H1 (cell line): ENCODE measurements around the gene PTHLH. TPM values are rescaled to one million over a fixed set of nuclear protein-coding genes. Genes with fewer than 3 reads are reported as not detected.

Experiments
- CTCF ChIA-PET: fragments of 300-600 bp; sonication (Branson Sonifier 250); formaldehyde crosslinking; loops from one replicate; lab custom pipeline; 2021; ENCODE audit not compliant: partially characterized antibody; lab: Charles Lee
- POLR2A ChIA-PET: fragments of 300-600 bp; sonication (Branson Sonifier 250); formaldehyde crosslinking; loops from one replicate; lab custom pipeline; 2021; ENCODE audit warnings: inconsistent platforms; ENCODE audit not compliant: partially characterized antibody; lab: Charles Lee
- DNase-seq, 2 experiments: peaks; one replicate each; pipeline versions ENCODE4 v3.0.0 to v3.0.0-alpha.2; 2010 to 2022; ENCODE audit warnings: low spot score in 2 of 2, low read depth in 1 of 2, mixed read lengths in 1 of 2
- FAIRE-seq: peaks from 2 replicates; lab custom pipeline; 2011; peaks lifted over from hg19 to GRCh38; lab: Jason Lieb, UNC
- H2AFZ ChIP-seq: 2 replicates; pipeline ENCODE4 v1.8.1; 2012; ENCODE audit warnings: low read length, inconsistent platforms
- H2AK5ac ChIP-seq: 2 replicates; pipeline ENCODE4 v1.6.1; 2013; ENCODE audit warnings: low read depth, low read length
- H2BK120ac ChIP-seq: replicated peaks from 2 replicates; pipeline ENCODE3; 2013; ENCODE audit warnings: low read depth, low read length, inconsistent platforms
- H2BK12ac ChIP-seq: 2 replicates; pipeline ENCODE4 v1.6.1; 2013; ENCODE audit warnings: low read depth, low read length
- H2BK15ac ChIP-seq: 2 replicates; pipeline ENCODE4 v1.6.1; 2013; ENCODE audit warnings: low read length
- H2BK20ac ChIP-seq: 2 replicates; pipeline ENCODE4 v1.6.1; 2013; ENCODE audit warnings: low read length
- H2BK5ac ChIP-seq: 2 replicates; pipeline ENCODE4 v1.6.1; 2013; ENCODE audit warnings: low read depth, low read length
- H3K14ac ChIP-seq: 2 replicates; pipeline ENCODE4 v1.6.1; 2013; ENCODE audit warnings: inconsistent platforms; ENCODE audit not compliant: insufficient read length
- H3K18ac ChIP-seq: 2 replicates; pipeline ENCODE4 v1.6.1; 2013; ENCODE audit warnings: low read length; ENCODE audit errors: extremely low read depth
- H3K23ac ChIP-seq: 2 replicates; pipeline ENCODE4 v1.6.1; 2013; ENCODE audit warnings: inconsistent platforms; ENCODE audit not compliant: insufficient read length
- H3K23me2 ChIP-seq: 2 replicates; pipeline ENCODE4 v1.6.1; 2013; ENCODE audit warnings: low read depth, low read length
- H3K27ac ChIP-seq: 2 replicates; pipeline ENCODE4 v1.6.1; 2011; ENCODE audit warnings: low read depth, low read length, inconsistent platforms
- H3K27me3 ChIP-seq, 4 experiments: replicated peaks in 1 of 4; 1 replicate in 1 of 4; 2 replicates in 3 of 4; pipeline versions ENCODE4 v1.6.1 to v1.8.1; 2011 to 2013; ENCODE audit warnings: low read length in 3 of 4, mild to moderate bottlenecking in 3 of 4, inconsistent platforms in 2 of 4, mixed read lengths in 2 of 4, moderate library complexity in 1 of 4; ENCODE audit not compliant: control insufficient read depth in 3 of 4, insufficient read depth in 3 of 4; ENCODE audit errors: extremely low read depth in 1 of 4
- H3K36me3 ChIP-seq, 4 experiments: 2 replicates each; pipeline versions ENCODE4 v1.6.1 to v1.8.1; 2011 to 2013; ENCODE audit warnings: mild to moderate bottlenecking in 4 of 4, low read length in 3 of 4, moderate library complexity in 2 of 4, control low read depth in 1 of 4, inconsistent platforms in 1 of 4; ENCODE audit not compliant: insufficient read depth in 4 of 4, control insufficient read depth in 2 of 4
- H3K4ac ChIP-seq: replicated peaks from 2 replicates; pipeline ENCODE3; 2013; ENCODE audit warnings: low read length, low read depth, mixed read lengths, inconsistent platforms; ENCODE audit not compliant: insufficient read length
- H3K4me1 ChIP-seq, 4 experiments: replicated peaks in 1 of 4; 1 replicate in 1 of 4; 2 replicates in 3 of 4; pipeline versions ENCODE4 v1.6.1 to v1.8.1; 2011 to 2013; ENCODE audit warnings: low read length in 3 of 4, inconsistent platforms in 2 of 4, mixed read lengths in 1 of 4; ENCODE audit not compliant: insufficient read depth in 4 of 4, control insufficient read depth in 3 of 4
- H3K4me2 ChIP-seq, 2 experiments: 2 replicates each; pipeline versions ENCODE4 v1.6.1 to v1.8.1; 2011 to 2013; ENCODE audit warnings: low read depth in 2 of 2, low read length in 2 of 2, control low read depth in 1 of 2, inconsistent platforms in 1 of 2, mild to moderate bottlenecking in 1 of 2; ENCODE audit not compliant: insufficient read depth in 1 of 2
- H3K4me3 ChIP-seq, 4 experiments: fragments of 200-600, 300-600 bp in 1 of 4; sonication (generic), shearing (Covaris generic), sonication (Bioruptor Twin) in 1 of 4; 2 replicates each; pipeline versions ENCODE4 v1.5.1 to v1.8.1; 2011 to 2016; ENCODE audit warnings: low read length in 4 of 4, low read depth in 3 of 4, control low read depth in 2 of 4, inconsistent platforms in 2 of 4, mild to moderate bottlenecking in 2 of 4, mixed read lengths in 1 of 4, moderate library complexity in 1 of 4; ENCODE audit not compliant: insufficient read depth in 2 of 4; ENCODE audit errors: extremely low read depth in 1 of 4
- H3K56ac ChIP-seq: replicated peaks from 2 replicates; pipeline ENCODE3; 2013; ENCODE audit warnings: low read depth, mild to moderate bottlenecking, mixed read lengths, low read length, inconsistent platforms; ENCODE audit not compliant: insufficient read length
- H3K79me1 ChIP-seq: 2 replicates; pipeline ENCODE4 v1.6.1; 2013; ENCODE audit warnings: low read depth, low read length, control low read depth
- H3K79me2 ChIP-seq, 2 experiments: 2 replicates each; pipeline versions ENCODE4 v1.6.1 to v1.8.1; 2012 to 2013; ENCODE audit warnings: low read length in 2 of 2, mild to moderate bottlenecking in 2 of 2, inconsistent platforms in 1 of 2; ENCODE audit not compliant: insufficient read depth in 2 of 2, control insufficient read depth in 1 of 2
- H3K9ac ChIP-seq, 4 experiments: replicated peaks in 1 of 4; 1 replicate in 1 of 4; 2 replicates in 3 of 4; pipeline versions ENCODE4 v1.6.1 to v1.8.1; 2011 to 2013; ENCODE audit warnings: low read depth in 3 of 4, low read length in 3 of 4, control low read depth in 2 of 4, mild to moderate bottlenecking in 2 of 4, moderate library complexity in 2 of 4, inconsistent platforms in 1 of 4; ENCODE audit errors: extremely low read depth in 1 of 4
- H3K9me3 ChIP-seq, 2 experiments: 2 replicates each; pipeline versions ENCODE4 v1.6.1 to v1.8.1; 2012 to 2013; ENCODE audit warnings: mild to moderate bottlenecking in 2 of 2, moderate library complexity in 2 of 2, control low read depth in 1 of 2, inconsistent platforms in 1 of 2, low read depth in 1 of 2, low read length in 1 of 2, mixed read lengths in 1 of 2; ENCODE audit not compliant: insufficient read depth in 2 of 2
- H4K20me1 ChIP-seq, 2 experiments: replicated peaks in 1 of 2; 2 replicates each; pipeline versions ENCODE3 to v1.8.1; 2011 to 2013; ENCODE audit warnings: inconsistent platforms in 2 of 2, low read length in 2 of 2, mild to moderate bottlenecking in 1 of 2; ENCODE audit not compliant: insufficient read depth in 2 of 2, control insufficient read depth in 1 of 2
- H4K5ac ChIP-seq: 2 replicates; pipeline ENCODE4 v1.6.1; 2013; ENCODE audit warnings: low read length, low read depth, mixed read lengths, inconsistent platforms; ENCODE audit not compliant: insufficient read length
- H4K8ac ChIP-seq: 2 replicates; pipeline ENCODE4 v1.8.0; 2013; ENCODE audit warnings: mild to moderate bottlenecking, moderate library complexity, low read length, inconsistent platforms; ENCODE audit not compliant: insufficient read depth; ENCODE audit errors: extremely low read depth
- H4K91ac ChIP-seq: replicated peaks from 2 replicates; pipeline ENCODE3; 2013; ENCODE audit warnings: low read length, mixed read lengths, inconsistent platforms; ENCODE audit not compliant: insufficient read length
- BCL11A ChIP-seq, 2 experiments: IDR thresholded peaks; one replicate each; pipeline ENCODE4 v1.6.1; 2011; ENCODE audit warnings: low read depth in 2 of 2, low read length in 2 of 2, mild to moderate bottlenecking in 2 of 2
- CHD1 ChIP-seq: IDR thresholded peaks from 2 replicates; pipeline ENCODE4 v1.6.1; 2012; ENCODE audit warnings: low read depth, low read length, improper control_type of control experiment
- CREB1 ChIP-seq: IDR thresholded peaks from 2 replicates; pipeline ENCODE4 v1.6.1; 2012; ENCODE audit warnings: inconsistent platforms
- CTBP2 ChIP-seq: IDR thresholded peaks from 2 replicates; pipeline ENCODE4 v1.7.0; 2011; ENCODE audit warnings: borderline replicate concordance, mild to moderate bottlenecking, moderate library complexity, mixed read lengths, low read length; ENCODE audit not compliant: insufficient read depth, insufficient read length
- FOSL1 ChIP-seq: IDR thresholded peaks from 2 replicates; pipeline ENCODE4 v1.6.1; 2011; ENCODE audit warnings: mild to moderate bottlenecking, low read depth, low read length, moderate library complexity; ENCODE audit not compliant: insufficient read depth
- GABPA ChIP-seq: IDR thresholded peaks from 2 replicates; pipeline ENCODE4 v1.6.1; 2011; ENCODE audit warnings: mild to moderate bottlenecking, low read length, moderate library complexity, borderline replicate concordance; ENCODE audit not compliant: insufficient read depth
- JUN ChIP-seq: IDR thresholded peaks from 2 replicates; pipeline ENCODE4 v1.6.1; 2011; ENCODE audit warnings: low read depth, mild to moderate bottlenecking, improper control_type of control experiment, low read length
- KDM1A ChIP-seq: fragments of 200-600, 300-600 bp; sonication (generic); IDR thresholded peaks from 2 replicates; pipeline ENCODE4 v1.7.1; 2016; ENCODE audit warnings: mild to moderate bottlenecking, low read length, borderline replicate concordance
- MAX ChIP-seq: IDR thresholded peaks from 2 replicates; pipeline ENCODE4 v1.6.1; 2012; ENCODE audit warnings: inconsistent platforms
- RNF2 ChIP-seq: fragments of 200-900, 300-1000 bp; sonication (generic); IDR thresholded peaks from 2 replicates; pipeline ENCODE4 v1.7.1; 2016; ENCODE audit warnings: borderline replicate concordance, low read depth, mild to moderate bottlenecking, antibody characterized with exemption, low read length; ENCODE audit not compliant: poor library complexity, severe bottlenecking; ENCODE audit errors: missing control alignments
- RXRA ChIP-seq: IDR thresholded peaks from 2 replicates; pipeline ENCODE4 v1.6.1; 2011; ENCODE audit warnings: low read depth, mild to moderate bottlenecking, low read length, moderate library complexity; ENCODE audit not compliant: insufficient read depth
- SIRT6 ChIP-seq: IDR thresholded peaks from one replicate; pipeline ENCODE4 v1.7.1; 2012; ENCODE audit warnings: low read length, inconsistent platforms
- SP2 ChIP-seq: IDR thresholded peaks from 2 replicates; pipeline ENCODE4 v1.6.1; 2012; ENCODE audit warnings: mild to moderate bottlenecking, low read length, inconsistent platforms
- SRF ChIP-seq: IDR thresholded peaks from 2 replicates; pipeline ENCODE4 v1.6.1; 2011; ENCODE audit warnings: mild to moderate bottlenecking, low read depth, low read length, moderate library complexity
- WGBS, 2 experiments: shearing (Covaris generic) in 1 of 2; methylation state at CpG; one replicate each; pipeline versions ENCODE4 v1.1.6 to v1.1.7; 2013 to 2015; ENCODE audit warnings: low lambda C conversion rate in 2 of 2, mixed read lengths in 2 of 2, inconsistent platforms in 1 of 2, low coverage in 1 of 2, missing lambda C conversion rate in 1 of 2; ENCODE audit not compliant: insufficient replicate concordance in 2 of 2, insufficient coverage in 1 of 2, insufficient read length in 1 of 2; ENCODE audit errors: extremely low coverage in 1 of 2, missing lambda C conversion rate in 1 of 2; 5-methylcytosine and 5-hydroxymethylcytosine counted together
- polyA plus RNA-seq, 7 experiments: library from polyadenylated mRNA; depleted of rRNA in 3 of 7; stranded (reverse) in 5 of 7; unstranded in 2 of 7; fragments of >200 nt in 5 of 7; fragments of 200-250 nt in 2 of 7; gene quantifications; 1 replicate in 5 of 7; 2 replicates in 1 of 7; 4 replicates in 1 of 7; pipeline versions ENCODE4 v1.2.1 to v1.2.3, GENCODE V29; 2011 to 2013; ENCODE audit warnings: missing spikeins in 2 of 7, mixed read lengths in 2 of 7
- total RNA-seq: library from RNA; stranded (reverse); fragmentation: NEBNext Ultra II Directional; extraction: Animal tissue kit (Norgen Biotek cat#: 25700); gene quantifications from 2 replicates; pipeline ENCODE4 v1.2.1, GENCODE V29; 2021

Gene PTHLH
- total and polyA plus RNA-seq, 2 of the 8 experiments (the other 6 are each of a cell fraction or from before 2014, with no cell fraction given): 0.32 TPM; not detected in 1

- no peak overlapping the region for H2BK12ac ChIP-seq
- H3K4ac ChIP-seq: no peak overlapping the region
- H3K4me3 ChIP-seq: no peak overlapping the region
- DNase-seq: no peak
- no peak overlapping the region for H3K18ac ChIP-seq
- H3K4me2 ChIP-seq: no peak overlapping the region
- H3K23me2 ChIP-seq: peaks cover 2% of the 10 kb centered on the region; the same call in 1 of the 2 replicates
- TF ChIP-seq FOSL1: no peak
- no peak for TF ChIP-seq RNF2
- no peak for TF ChIP-seq CHD1
- TF ChIP-seq RXRA: no peak
- no peak for TF ChIP-seq SIRT6
- no peak for TF ChIP-seq CREB1
- TF ChIP-seq KDM1A: no peak
- no peak for TF ChIP-seq SRF
- no peak for TF ChIP-seq SP2
- TF ChIP-seq MAX: no peak
- TF ChIP-seq JUN: no peak
- TF ChIP-seq GABPA: no peak
- TF ChIP-seq BCL11A (IDR thresholded peaks at IDR 0.05; ENCODE audit: low read depth in 2 of 2, low read length in 2 of 2): no peak
- TF ChIP-seq CTBP2: no peak
- TF ChIP-seq, all 59 proteins: peak for 0
- Histone ChIP-seq H2BK120ac (no peak overlapping the region), H2BK15ac (no peak overlapping the region), H2AK5ac (no peak overlapping the region), H3K4me1 (peaks cover 0 to 7% (median under 1%) of the 10 kb centered on the region in 4 experiments; a peak in 2 of 7 replicates), H3K23ac (no peak overlapping the region), H3K56ac (no peak overlapping the region), H2BK5ac (no peak overlapping the region), H3K27me3 (peaks cover 18 to 35% (median 23%) of the 10 kb centered on the region in 4 experiments), H4K8ac (no peak overlapping the region), H4K91ac (no peak overlapping the region), H4K5ac (no peak overlapping the region), H3K9me3 (no peaks in the 10 kb centered on the region), H3K36me3 (no peaks in the 10 kb centered on the region), H3K14ac (no peak overlapping the region), H4K20me1 (peaks cover 0 to 3% of the 10 kb centered on the region in 2 experiments), H3K9ac (no peak overlapping the region), H3K79me2 (no peaks in the 10 kb centered on the region), H3K79me1 (no peaks in the 10 kb centered on the region), H2AFZ (no peak overlapping the region), H3K27ac (no peak overlapping the region), H2BK20ac (no peak overlapping the region)
- CTCF ChIA-PET: interaction anchor here (1.4 kb wide), 1 partner anchor 36 kb away, joined by 3 read pairs; no protein-coding TSS in a partner anchor
- no peak for FAIRE-seq
- 74% methylated on average over 4 of the region's 4 CpGs; no CpG with 5 or more reads in 1 of the 2 experiments for WGBS, 2 experiments
- POLR2A ChIA-PET: no interaction called here
These were observed 8.4 kb downstream of the PTHLH start for GRCh38 chr12:27964123-27964522.
